GM12878 (cell line): ENCODE data around the gene ANAPC16.
"Not testable (repeated sequence)": the region's sequence is repeated elsewhere in the genome, so short reads cannot be mapped to it uniquely, and the experiment has no call there.

Experiments
- CHD1 ChIP-seq: IDR thresholded peaks from 2 replicates; pipeline ENCODE4 v1.6.1; 2012; ENCODE audit warnings: low read depth, low read length, improper control_type of control experiment
- EZH2 ChIP-seq: IDR thresholded peaks from 2 replicates; pipeline ENCODE4 v1.6.1; 2012; ENCODE audit warnings: low read depth, mild to moderate bottlenecking, control low read depth, inconsistent platforms, low read length, borderline replicate concordance; ENCODE audit not compliant: control insufficient read depth
- SIN3A ChIP-seq: IDR thresholded peaks from 2 replicates; pipeline ENCODE4 v1.6.1; 2012; ENCODE audit warnings: low read depth, low read length, improper control_type of control experiment
- SMAD5 ChIP-seq: IDR thresholded peaks from 2 replicates; pipeline ENCODE4 v1.6.1; 2016; ENCODE audit warnings: antibody characterized with exemption, low read depth
- YY1 ChIP-seq: IDR thresholded peaks from 2 replicates; pipeline ENCODE4 v1.6.1; 2011; ENCODE audit warnings: low read depth, mild to moderate bottlenecking, low read length

DNA sequence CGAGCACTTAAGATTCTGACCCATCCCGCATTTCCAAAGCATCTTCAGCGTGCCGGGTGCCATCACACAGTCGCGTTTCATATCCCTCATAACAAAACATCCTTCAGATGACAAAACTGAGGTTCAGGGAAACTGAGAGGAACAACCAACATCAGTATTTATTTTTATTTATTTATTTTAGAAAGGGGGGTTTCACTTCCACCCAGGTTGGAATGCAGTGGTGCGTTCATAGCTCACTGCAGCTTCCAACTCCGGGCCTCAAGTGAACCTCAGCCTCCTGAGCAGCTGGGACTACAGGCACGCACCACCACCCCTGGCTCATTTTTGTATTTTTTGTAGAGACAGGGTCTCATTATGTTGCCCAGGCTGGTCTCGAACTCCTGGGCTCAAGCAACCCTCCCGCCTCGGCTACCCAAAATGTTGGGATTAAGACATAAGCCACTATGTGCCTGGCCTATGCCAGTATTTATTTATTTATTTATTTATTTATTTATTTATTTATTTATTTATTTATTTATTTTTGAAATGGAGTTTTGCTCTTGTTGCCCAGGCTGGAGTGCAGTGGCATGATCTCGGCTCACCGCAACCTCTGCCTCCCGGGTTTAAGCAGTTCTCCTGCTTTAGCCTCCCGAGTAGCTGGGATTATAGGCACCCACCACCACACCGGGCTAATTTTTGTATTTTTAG, 33.5 kb downstream of the ANAPC16 start:
- not testable (repeated sequence) for TF ChIP-seq SIN3A, SMAD5, EZH2, CHD1, YY1
